ENCODE data around the gene KRT33A. TPM values are rescaled to one million over a fixed set of nuclear protein-coding genes. Genes with fewer than 3 reads are reported as not detected.

The KRT33A gene
- total RNA-seq, 1 donor from 2014 or later = 1.4 TPM

GRCh38 chr17:41302981-41303380, 47.6 kb downstream of the KRT33A start:
- no peak for DNase-seq (ENCODE audit: low spot score)

- DNase-seq (ENCODE audit: low spot score) = no peak
These were observed 48.4 kb downstream of the KRT33A start, which contains the start of gene KRTAP29-1 for GRCh38 chr17:41301916-41302901. TSS of gene KRTAP29-1 (minus strand) at chr17:41302851. CDS start at chr17:41302851, 0 bp downstream.

- peak; percentile 16 for DNase-seq (ENCODE audit: low spot score)
These were observed 49.3 kb downstream of the KRT33A start for GRCh38 chr17:41301204-41301790.

- DNase-seq (ENCODE audit: low spot score) = no peak
These were observed 52.0 kb downstream of the KRT33A start for GRCh38 chr17:41298458-41299135.

- peak; percentile 34 for DNase-seq (ENCODE audit: low spot score)
These were observed 53.8 kb downstream of the KRT33A start for GRCh38 chr17:41296846-41297245.

Other genes starting within 250 kb of the KRT33A start
- gene KRTAP4-16, start 248.6 kb downstream of the KRT33A start, total RNA-seq (ENCODE audit: insufficient read depth, low replicate concordance) = not detected
- gene KRTAP4-9, start 245.4 kb downstream of the KRT33A start, total RNA-seq (ENCODE audit: insufficient read depth, low replicate concordance) = not detected
- gene KRTAP4-11, start 232.5 kb downstream of the KRT33A start, total RNA-seq (ENCODE audit: insufficient read depth, low replicate concordance) = 3.4 TPM
- gene KRTAP4-12, start 226.6 kb downstream of the KRT33A start, total RNA-seq (ENCODE audit: insufficient read depth, low replicate concordance) = not detected
- 1.2 TPM for gene KRTAP4-6, start 210.3 kb downstream of the KRT33A start, total RNA-seq (ENCODE audit: insufficient read depth, low replicate concordance)
- 5.5 TPM for gene KRTAP4-5, start 201.0 kb downstream of the KRT33A start, total RNA-seq (ENCODE audit: insufficient read depth, low replicate concordance)
- gene KRTAP4-4, start 190.1 kb downstream of the KRT33A start, total RNA-seq (ENCODE audit: insufficient read depth, low replicate concordance) = 2.6 TPM
- gene KRTAP4-3, start 182.6 kb downstream of the KRT33A start, total RNA-seq (ENCODE audit: insufficient read depth, low replicate concordance) = 1.4 TPM
- not detected for gene KRTAP4-2, start 172.6 kb downstream of the KRT33A start, total RNA-seq (ENCODE audit: insufficient read depth, low replicate concordance)
- gene KRTAP4-1, start 165.9 kb downstream of the KRT33A start, total RNA-seq (ENCODE audit: insufficient read depth, low replicate concordance) = 1.9 TPM
- gene KRTAP9-1, start 160.9 kb downstream of the KRT33A start, total RNA-seq (ENCODE audit: insufficient read depth, low replicate concordance) = 1.4 TPM
- not detected for gene KRTAP9-2, start 124.2 kb downstream of the KRT33A start, total RNA-seq (ENCODE audit: insufficient read depth, low replicate concordance)
- not detected for gene KRTAP9-3, start 118.4 kb downstream of the KRT33A start, total RNA-seq (ENCODE audit: insufficient read depth, low replicate concordance)
- not detected for gene KRTAP9-8, start 112.8 kb downstream of the KRT33A start, total RNA-seq (ENCODE audit: insufficient read depth, low replicate concordance)
- 1.2 TPM for gene KRTAP9-4, start 101.1 kb downstream of the KRT33A start, total RNA-seq (ENCODE audit: insufficient read depth, low replicate concordance)
- not detected for gene KRTAP9-9, start 95.4 kb downstream of the KRT33A start, total RNA-seq (ENCODE audit: insufficient read depth, low replicate concordance)
- gene KRTAP9-6, start 85.5 kb downstream of the KRT33A start, total RNA-seq (ENCODE audit: insufficient read depth, low replicate concordance) = not detected
- gene KRTAP9-7, start 75.1 kb downstream of the KRT33A start, total RNA-seq (ENCODE audit: insufficient read depth, low replicate concordance) = not detected
- gene KRTAP29-1, start 48.0 kb downstream of the KRT33A start, total RNA-seq (ENCODE audit: insufficient read depth, low replicate concordance) = not detected
- not detected for gene KRTAP16-1, start 41.5 kb downstream of the KRT33A start, total RNA-seq (ENCODE audit: insufficient read depth, low replicate concordance)
- gene KRTAP17-1, start 35.1 kb downstream of the KRT33A start, total RNA-seq (ENCODE audit: insufficient read depth, low replicate concordance) = not detected
- gene KRT33B, start 19.0 kb upstream of the KRT33A start, total RNA-seq (ENCODE audit: insufficient read depth, low replicate concordance) = not detected
- not detected for gene KRT34, start 31.5 kb upstream of the KRT33A start, total RNA-seq (ENCODE audit: insufficient read depth, low replicate concordance)
- gene KRT31, start 46.8 kb upstream of the KRT33A start, total RNA-seq (ENCODE audit: insufficient read depth, low replicate concordance) = not detected
- not detected for gene KRT37, start 73.8 kb upstream of the KRT33A start, total RNA-seq (ENCODE audit: insufficient read depth, low replicate concordance)
- 0.48 TPM for gene KRT38, start 90.2 kb upstream of the KRT33A start, total RNA-seq (ENCODE audit: insufficient read depth, low replicate concordance)
- 1.2 TPM for gene KRT32, start 116.6 kb upstream of the KRT33A start, total RNA-seq (ENCODE audit: insufficient read depth, low replicate concordance)
- not detected for gene KRT35, start 130.3 kb upstream of the KRT33A start, total RNA-seq (ENCODE audit: insufficient read depth, low replicate concordance)
- gene KRT36, start 139.1 kb upstream of the KRT33A start, total RNA-seq (ENCODE audit: insufficient read depth, low replicate concordance) = 1.9 TPM
- 292 TPM for gene KRT13, start 154.8 kb upstream of the KRT33A start, total RNA-seq (ENCODE audit: insufficient read depth, low replicate concordance)
- 24.1 TPM for gene KRT15, start 168.1 kb upstream of the KRT33A start, total RNA-seq (ENCODE audit: insufficient read depth, low replicate concordance)
- 334 TPM for gene KRT19, start 177.5 kb upstream of the KRT33A start, total RNA-seq (ENCODE audit: insufficient read depth, low replicate concordance)
- not detected for gene KRT9, start 221.2 kb upstream of the KRT33A start, total RNA-seq (ENCODE audit: insufficient read depth, low replicate concordance)
- gene KRT14, start 236.1 kb upstream of the KRT33A start, total RNA-seq (ENCODE audit: insufficient read depth, low replicate concordance) = 212 TPM